PC-3 (cell line): ENCODE data around the gene DGKI. TPM values are rescaled to one million over a fixed set of nuclear protein-coding genes. Genes with fewer than 3 reads are reported as not detected.

Experiments used
- ATAC-seq: fragments of 200-7000 bp; cut with Tn5 transposase; 2 replicates; pipeline ENCODE4 v1.9.1; 2020; ENCODE audit warnings: mild to moderate bottlenecking, moderate library complexity
- BruUV-seq: library from RNA; stranded (reverse); fragments of 400-500 nt; replicated peaks from 2 replicates; lab custom pipeline; 2021; lab: Mats Ljungman, UMichigan
- CTCF ChIA-PET: fragments of 300-600 bp; sonication (Branson Sonifier 250); formaldehyde crosslinking; loops from one replicate; lab custom pipeline; 2022; ENCODE audit warnings: antibody characterized with exemption; lab: Charles Lee
- POLR2A ChIA-PET: fragments of 300-600 bp; sonication (Branson Sonifier 250); formaldehyde crosslinking; loops from one replicate; lab custom pipeline; 2022; ENCODE audit warnings: antibody characterized with exemption; ENCODE audit not compliant: unreplicated experiment; lab: Charles Lee
- DNase-seq: peaks from one replicate; pipeline ENCODE4 v3.0.0-alpha.2; 2015
- H2AFZ ChIP-seq: fragments of 300-600 bp; sonication (generic); 2 replicates; pipeline ENCODE4 v1.6.0; 2016; ENCODE audit warnings: antibody characterized with exemption, low read length
- H3F3A ChIP-seq: fragments of 300-600 bp; sonication (generic); one replicate; pipeline ENCODE4 v1.6.0; 2017; ENCODE audit warnings: antibody characterized with exemption, low read length, control low read depth, mild to moderate bottlenecking; ENCODE audit not compliant: unreplicated experiment
- H3K27ac ChIP-seq: fragments of 300-600 bp; sonication (generic); 2 replicates; pipeline ENCODE4 v1.5.1; 2016; ENCODE audit warnings: mild to moderate bottlenecking, low read length
- H3K27me3 ChIP-seq: fragments of 300-600 bp; sonication (generic); 2 replicates; pipeline ENCODE4 v1.6.1; 2016; ENCODE audit warnings: low read length, mixed read lengths
- H3K36me3 ChIP-seq: fragments of 300-600 bp; sonication (generic); 2 replicates; pipeline ENCODE4 v1.6.1; 2016; ENCODE audit warnings: low read depth, mixed run types, low read length, mixed read lengths
- H3K4me1 ChIP-seq: fragments of 300-600 bp; sonication (generic); 2 replicates; pipeline ENCODE4 v1.5.1; 2016; ENCODE audit warnings: low read length; ENCODE audit not compliant: insufficient read depth
- H3K4me2 ChIP-seq: fragments of 300-600 bp; sonication (generic); 2 replicates; pipeline ENCODE4 v1.6.0; 2016; ENCODE audit warnings: low read length
- H3K4me3 ChIP-seq: fragments of 300-600 bp; sonication (generic); 2 replicates; pipeline ENCODE4 v1.5.1; 2016; ENCODE audit warnings: mild to moderate bottlenecking, low read length, mixed read lengths
- H3K79me2 ChIP-seq: fragments of 300-600 bp; sonication (generic); 2 replicates; pipeline ENCODE4 v1.6.1; 2017; ENCODE audit warnings: low read length, mixed read lengths
- H3K9ac ChIP-seq: fragments of 300-600 bp; sonication (generic); 2 replicates; pipeline ENCODE4 v1.6.0; 2016; ENCODE audit warnings: mild to moderate bottlenecking, low read length
- H3K9me2 ChIP-seq: fragments of 300-600 bp; sonication (generic); replicated peaks from 2 replicates; pipeline ENCODE4 v1.6.1; 2016; ENCODE audit warnings: mixed run types, low read length, mixed read lengths
- H3K9me3 ChIP-seq: fragments of 300-600 bp; sonication (generic); 2 replicates; pipeline ENCODE4 v1.6.1; 2016; ENCODE audit warnings: low read length, mixed read lengths
- H4K20me1 ChIP-seq: fragments of 300-600 bp; sonication (generic); 2 replicates; pipeline ENCODE4 v1.6.1; 2016; ENCODE audit warnings: low read length, mixed read lengths
- CTCF ChIP-seq: fragments of 300-600 bp; sonication (generic); conservative IDR thresholded peaks from 2 replicates; pipeline ENCODE4 v1.5.1; 2017; ENCODE audit warnings: antibody characterized with exemption, low read depth, mild to moderate bottlenecking, low read length
- EZH2 ChIP-seq: fragments of 300-600 bp; sonication (generic); IDR thresholded peaks from one replicate; pipeline ENCODE4 v1.6.1; 2017; ENCODE audit warnings: antibody characterized with exemption, mild to moderate bottlenecking, low read length; ENCODE audit not compliant: unreplicated experiment
- EZH2phosphoT487 ChIP-seq: fragments of 300-600 bp; sonication (generic); IDR thresholded peaks from 2 replicates; pipeline ENCODE4 v1.6.1; 2018; ENCODE audit warnings: mild to moderate bottlenecking, antibody characterized with exemption, low read length, borderline replicate concordance
- intact Hi-C: fragments of 100-400 bp; cut with micrococcal nuclease; formaldehyde crosslinking; loops from 2 replicates; pipeline ENCODE4 v1.9.0; 2023
- total RNA-seq: library from RNA; depleted of rRNA; stranded (reverse); fragments of >200 nt; gene quantifications from 2 replicates; pipeline ENCODE4 v1.2.3, GENCODE V29; 2014

Gene DGKI
- total RNA-seq, 1 experiment from 2014 or later: not detected

GRCh38 chr7:137454767-137455166 is 392.0 kb downstream of the DGKI start:
- H3K27me3 ChIP-seq: peaks cover 28% of the 10 kb centered on the region

GRCh38 chr7:137454246-137454724 is 392.5 kb downstream of the DGKI start:
- Histone ChIP-seq H3K9me2 (no peaks in the 10 kb centered on the region), H4K20me1 (no peaks in the 10 kb centered on the region), H3K4me1 (peaks cover 6% of the 10 kb centered on the region; the same call in 1 of the 2 replicates), H3K9me3 (no peaks in the 10 kb centered on the region), H2AFZ (no peak overlapping the region), H3K36me3 (no peaks in the 10 kb centered on the region), H3K4me2 (no peak overlapping the region), H3F3A (no peaks in the 10 kb centered on the region), H3K4me3 (no peak overlapping the region), H3K79me2 (no peaks in the 10 kb centered on the region), H3K27me3 (peaks cover 30% of the 10 kb centered on the region), H3K27ac (no peak overlapping the region), H3K9ac (no peak overlapping the region)
- ChIA-PET CTCF (interaction anchor here (0.5 kb wide), 1 partner anchor 285 kb away, joined by 5 read pairs; no protein-coding TSS in a partner anchor), POLR2A (no interaction called here)
- TF ChIP-seq CTCF: peak; percentile 75
- no peak for TF ChIP-seq EZH2
- ATAC-seq (peak; percentile 56), DNase-seq (peak; percentile 69)
- BruUV-seq: no TSS peak
- intact Hi-C loops: loop anchor here (1.0 kb wide), 2 partner anchors 285 to 505 kb away; no protein-coding TSS in a partner anchor

More at GRCh38 chr7:137454767-137455166, 392.0 kb downstream of the DGKI start:
- Histone ChIP-seq H3K9me3 (no peaks in the 10 kb centered on the region), H2AFZ (no peak overlapping the region), H4K20me1 (no peaks in the 10 kb centered on the region), H3K79me2 (no peaks in the 10 kb centered on the region), H3K4me3 (no peak overlapping the region), H3K4me2 (no peak overlapping the region), H3K9me2 (no peaks in the 10 kb centered on the region), H3K9ac (no peak overlapping the region), H3K27ac (no peak overlapping the region), H3K4me1 (peaks cover 6% of the 10 kb centered on the region; the same call in 1 of the 2 replicates), H3K36me3 (no peaks in the 10 kb centered on the region), H3F3A (no peaks in the 10 kb centered on the region)
- intact Hi-C loops: loop anchor here (1.0 kb wide), 2 partner anchors 285 to 505 kb away; no protein-coding TSS in a partner anchor
- no peak for ATAC-seq
- no peak for TF ChIP-seq EZH2phosphoT487
- no peak for TF ChIP-seq CTCF
- no peak for TF ChIP-seq EZH2
- BruUV-seq: no TSS peak
- no peak for DNase-seq
- CTCF ChIA-PET: interaction anchor here (0.5 kb wide), 1 partner anchor 286 kb away, joined by 5 read pairs; no protein-coding TSS in a partner anchor
- POLR2A ChIA-PET: no interaction called here

GRCh38 chr7:137453356-137453755 is 393.4 kb downstream of the DGKI start:
- Histone ChIP-seq H3K9me2 (no peaks in the 10 kb centered on the region), H3K9ac (no peak overlapping the region), H3K9me3 (no peaks in the 10 kb centered on the region), H4K20me1 (no peaks in the 10 kb centered on the region), H3K36me3 (no peaks in the 10 kb centered on the region), H3K4me2 (no peak overlapping the region), H3K27me3 (peaks cover 34% of the 10 kb centered on the region), H3K4me1 (peaks cover 2% of the 10 kb centered on the region; the same call in 1 of the 2 replicates), H2AFZ (no peak overlapping the region), H3K27ac (no peak overlapping the region), H3K79me2 (no peaks in the 10 kb centered on the region), H3K4me3 (no peak overlapping the region), H3F3A (no peaks in the 10 kb centered on the region)
- intact Hi-C loops: no loop called here
- ChIA-PET POLR2A (no interaction called here), CTCF (no interaction called here)
- no TSS peak for BruUV-seq
- no peak for TF ChIP-seq EZH2
- TF ChIP-seq EZH2phosphoT487: no peak
- TF ChIP-seq CTCF: no peak
- ATAC-seq (no peak), DNase-seq (no peak)
